Epithelial cell of esophagus (primary cell): ENCODE measurements around the gene SMARCD1.
"Not testable (repeated sequence)": the region's sequence is repeated elsewhere in the genome, so short reads cannot be mapped to it uniquely, and the experiment has no call there.

Source experiments
- DNase-seq: peaks from one replicate; pipeline ENCODE4 v3.0.0; 2010; ENCODE audit warnings: low read depth
- H3K4me3 ChIP-seq: 2 replicates; pipeline ENCODE4 v1.5.1; 2011; ENCODE audit warnings: mild to moderate bottlenecking, low read length, control low read depth
- TF ChIP-seq, protein P1 (sequence below): IDR thresholded peaks from 2 replicates; pipeline ENCODE4 v1.5.1; 2011; ENCODE audit warnings: low read depth, mild to moderate bottlenecking, low read length, control low read depth, inconsistent platforms; ENCODE audit not compliant: insufficient read depth; ENCODE audit errors: missing control alignments

Gene SMARCD1

DNA sequence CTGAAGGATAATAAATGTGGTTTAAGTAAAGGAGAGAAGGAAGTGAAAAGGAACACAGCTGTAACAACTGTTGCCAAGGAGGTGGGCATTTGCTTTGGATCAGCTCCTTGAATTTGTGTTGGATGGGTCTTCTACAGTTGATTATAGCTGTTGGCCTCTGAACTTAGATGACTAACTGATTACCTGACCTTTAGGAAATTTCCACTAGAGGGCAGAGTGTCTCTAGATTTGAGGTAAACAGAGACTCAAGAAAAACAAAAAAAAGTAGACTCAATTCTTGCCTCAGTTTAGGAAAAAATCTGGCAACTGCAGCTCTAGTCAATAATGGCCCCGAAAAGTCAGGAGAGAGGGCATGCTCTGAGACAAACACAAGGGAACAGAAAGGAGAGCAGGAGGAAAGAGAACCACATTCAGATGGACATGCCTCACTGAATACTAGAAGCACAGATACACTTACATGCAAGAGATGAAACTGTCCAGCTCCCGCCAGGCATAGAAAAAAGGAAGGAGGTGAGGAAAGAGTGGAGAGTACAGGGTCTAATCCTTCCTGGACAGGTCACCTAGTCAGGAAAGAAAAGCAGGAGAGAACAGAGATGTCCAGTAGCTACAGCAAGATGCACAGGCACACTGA is 47.5 kb downstream of the SMARCD1 start:
- TF ChIP-seq, protein P1, sequence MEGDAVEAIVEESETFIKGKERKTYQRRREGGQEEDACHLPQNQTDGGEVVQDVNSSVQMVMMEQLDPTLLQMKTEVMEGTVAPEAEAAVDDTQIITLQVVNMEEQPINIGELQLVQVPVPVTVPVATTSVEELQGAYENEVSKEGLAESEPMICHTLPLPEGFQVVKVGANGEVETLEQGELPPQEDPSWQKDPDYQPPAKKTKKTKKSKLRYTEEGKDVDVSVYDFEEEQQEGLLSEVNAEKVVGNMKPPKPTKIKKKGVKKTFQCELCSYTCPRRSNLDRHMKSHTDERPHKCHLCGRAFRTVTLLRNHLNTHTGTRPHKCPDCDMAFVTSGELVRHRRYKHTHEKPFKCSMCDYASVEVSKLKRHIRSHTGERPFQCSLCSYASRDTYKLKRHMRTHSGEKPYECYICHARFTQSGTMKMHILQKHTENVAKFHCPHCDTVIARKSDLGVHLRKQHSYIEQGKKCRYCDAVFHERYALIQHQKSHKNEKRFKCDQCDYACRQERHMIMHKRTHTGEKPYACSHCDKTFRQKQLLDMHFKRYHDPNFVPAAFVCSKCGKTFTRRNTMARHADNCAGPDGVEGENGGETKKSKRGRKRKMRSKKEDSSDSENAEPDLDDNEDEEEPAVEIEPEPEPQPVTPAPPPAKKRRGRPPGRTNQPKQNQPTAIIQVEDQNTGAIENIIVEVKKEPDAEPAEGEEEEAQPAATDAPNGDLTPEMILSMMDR, result peak; percentile 61
- peak; percentile 65 for DNase-seq
- no peak overlapping the region for H3K4me3 ChIP-seq

DNA sequence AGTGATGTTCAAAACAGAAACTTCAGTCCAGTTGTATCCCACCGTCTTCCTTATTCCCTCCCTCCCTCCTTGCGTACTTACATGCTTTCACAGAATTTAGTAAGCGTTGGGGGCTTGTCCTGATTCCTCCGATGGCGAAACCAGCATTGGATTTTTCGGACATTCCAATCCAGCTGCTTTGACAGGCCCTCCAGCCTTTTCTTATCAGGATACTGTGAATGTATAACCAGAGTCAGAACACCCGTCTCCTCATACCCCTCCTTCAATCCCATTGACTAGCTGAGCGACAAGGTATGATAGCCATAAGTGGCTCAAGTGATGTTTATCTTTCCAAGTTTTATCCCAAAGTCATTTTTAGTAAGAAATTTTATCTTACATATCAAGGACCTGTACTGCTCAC is 57.9 kb downstream of the SMARCD1 start:
- no peak overlapping the region for H3K4me3 ChIP-seq
- no peak for DNase-seq
- TF ChIP-seq, protein P1, result no peak

DNA sequence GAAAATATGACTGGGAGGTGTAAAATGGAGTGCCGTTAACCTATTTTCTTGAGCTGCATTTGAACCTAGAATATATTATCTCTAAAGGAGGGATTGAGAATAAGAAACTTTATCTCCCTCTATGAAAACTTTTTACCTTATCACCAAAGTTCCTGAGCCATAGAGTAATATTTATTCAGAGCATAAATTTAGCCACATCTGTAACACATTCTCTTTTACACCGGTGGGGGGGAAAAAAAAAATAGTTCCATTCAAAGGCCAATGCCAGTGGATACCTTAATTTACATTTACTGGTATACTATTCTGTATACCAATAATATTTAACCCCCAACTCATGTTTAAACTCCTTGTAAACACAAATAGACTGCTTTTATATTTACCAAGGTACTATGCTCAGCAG is 60.3 kb downstream of the SMARCD1 start:
- TF ChIP-seq, protein P1, result no peak
- no peak for DNase-seq
- no peak overlapping the region for H3K4me3 ChIP-seq

DNA sequence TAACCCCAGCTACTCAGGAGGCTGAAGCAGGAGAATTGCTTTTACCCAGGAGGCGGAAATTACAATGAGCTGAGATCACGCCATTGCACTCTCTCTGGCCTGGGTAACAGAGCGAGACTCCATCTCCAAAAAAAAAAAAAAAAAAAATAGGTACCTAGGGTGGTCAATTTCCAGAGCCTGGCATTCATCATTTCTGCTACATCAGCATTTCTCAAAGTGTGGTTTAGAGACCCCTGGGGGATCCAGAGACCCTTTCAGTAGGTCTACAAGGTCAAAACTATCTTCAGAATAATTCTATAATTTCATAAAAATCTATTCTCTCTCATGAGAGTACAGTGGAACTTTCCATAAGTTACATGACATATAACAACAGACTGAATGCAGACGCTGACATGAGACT is 62.1 kb downstream of the SMARCD1 start:
- TF ChIP-seq, protein P1, result no peak
- no peak for DNase-seq
- no peak overlapping the region for H3K4me3 ChIP-seq

DNA sequence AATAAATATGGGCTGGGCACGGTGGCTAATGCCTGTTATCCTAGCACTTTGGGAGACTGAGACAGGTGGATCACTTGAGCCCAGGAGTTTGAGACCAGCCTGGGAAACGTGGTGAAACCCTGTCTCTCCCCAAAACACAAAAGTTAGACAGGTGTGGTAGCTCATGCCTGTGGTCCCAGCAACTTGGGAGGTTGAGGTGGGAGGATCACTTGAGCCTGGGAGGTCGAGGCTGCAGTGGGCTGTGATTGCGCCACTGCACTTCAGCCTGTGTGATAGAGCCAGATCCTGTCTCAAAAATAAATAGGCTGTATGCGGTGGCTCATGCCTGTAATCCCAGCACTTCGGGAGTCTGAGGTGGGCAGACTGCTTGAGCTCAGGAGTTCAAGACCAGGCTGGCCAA is 62.9 kb downstream of the SMARCD1 start:
- not testable (repeated sequence) for DNase-seq, H3K4me3 ChIP-seq

DNA sequence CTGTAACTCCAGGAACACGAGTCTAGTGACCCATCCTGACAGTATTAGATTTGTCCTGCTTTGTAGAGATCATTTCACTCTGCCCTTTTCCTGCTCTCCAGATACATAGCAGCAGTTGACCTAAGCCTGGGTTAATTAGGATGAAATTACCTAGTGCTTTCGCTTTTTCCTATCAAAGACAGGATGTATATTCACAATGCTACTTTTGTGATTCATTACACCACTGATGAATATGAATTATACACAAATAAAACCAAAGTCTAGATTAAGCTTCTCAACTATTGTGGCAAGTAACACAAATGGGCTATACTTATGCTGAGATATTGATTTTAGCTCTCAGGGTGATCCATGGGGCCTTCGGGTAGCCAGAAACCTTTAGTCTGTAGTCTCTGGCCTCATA is 64.2 kb downstream of the SMARCD1 start:
- DNase-seq, result no peak
- TF ChIP-seq, protein P1, result no peak
- no peak overlapping the region for H3K4me3 ChIP-seq
